PFSK-1 (cell line): Measurements from ENCODE around the gene LRGUK.

ENCODE experiments used
- POLR2AphosphoS5 ChIP-seq: IDR thresholded peaks from 2 replicates; pipeline ENCODE4 v1.6.1; 2012; ENCODE audit warnings: low read depth, mild to moderate bottlenecking, control low read depth, low read length, moderate library complexity
- TF ChIP-seq, protein P1 (sequence below), 2 experiments: IDR thresholded peaks; 2 replicates each; pipeline versions ENCODE4 v1.6.1 to v1.8.0; 2011 to 2012; ENCODE audit warnings: low read depth in 2 of 2, low read length in 2 of 2, control low read depth in 1 of 2, inconsistent platforms in 1 of 2, mild to moderate bottlenecking in 1 of 2, moderate library complexity in 1 of 2; ENCODE audit not compliant: insufficient read depth in 1 of 2

DNA sequence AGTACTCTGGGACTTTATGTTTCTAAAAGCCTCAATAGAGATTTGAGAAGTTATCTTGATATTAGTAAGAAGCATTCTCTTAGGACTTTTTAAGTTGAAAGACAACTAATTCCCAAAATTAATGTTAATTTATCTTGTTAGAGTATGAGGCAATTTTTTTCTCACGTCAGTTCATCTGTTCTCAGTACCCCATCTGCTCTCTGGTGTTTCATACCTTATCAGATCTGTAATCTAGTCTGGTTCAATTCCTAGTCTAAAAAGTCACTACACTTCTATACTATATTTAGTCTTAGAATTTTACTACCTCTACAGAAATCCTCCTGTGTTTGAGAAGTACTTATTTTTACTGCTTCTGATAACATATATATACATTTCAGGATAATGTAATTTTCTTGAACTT is 66.1 kb downstream of the LRGUK start:
- no peak for TF ChIP-seq POLR2AphosphoS5
- TF ChIP-seq, protein P1, sequence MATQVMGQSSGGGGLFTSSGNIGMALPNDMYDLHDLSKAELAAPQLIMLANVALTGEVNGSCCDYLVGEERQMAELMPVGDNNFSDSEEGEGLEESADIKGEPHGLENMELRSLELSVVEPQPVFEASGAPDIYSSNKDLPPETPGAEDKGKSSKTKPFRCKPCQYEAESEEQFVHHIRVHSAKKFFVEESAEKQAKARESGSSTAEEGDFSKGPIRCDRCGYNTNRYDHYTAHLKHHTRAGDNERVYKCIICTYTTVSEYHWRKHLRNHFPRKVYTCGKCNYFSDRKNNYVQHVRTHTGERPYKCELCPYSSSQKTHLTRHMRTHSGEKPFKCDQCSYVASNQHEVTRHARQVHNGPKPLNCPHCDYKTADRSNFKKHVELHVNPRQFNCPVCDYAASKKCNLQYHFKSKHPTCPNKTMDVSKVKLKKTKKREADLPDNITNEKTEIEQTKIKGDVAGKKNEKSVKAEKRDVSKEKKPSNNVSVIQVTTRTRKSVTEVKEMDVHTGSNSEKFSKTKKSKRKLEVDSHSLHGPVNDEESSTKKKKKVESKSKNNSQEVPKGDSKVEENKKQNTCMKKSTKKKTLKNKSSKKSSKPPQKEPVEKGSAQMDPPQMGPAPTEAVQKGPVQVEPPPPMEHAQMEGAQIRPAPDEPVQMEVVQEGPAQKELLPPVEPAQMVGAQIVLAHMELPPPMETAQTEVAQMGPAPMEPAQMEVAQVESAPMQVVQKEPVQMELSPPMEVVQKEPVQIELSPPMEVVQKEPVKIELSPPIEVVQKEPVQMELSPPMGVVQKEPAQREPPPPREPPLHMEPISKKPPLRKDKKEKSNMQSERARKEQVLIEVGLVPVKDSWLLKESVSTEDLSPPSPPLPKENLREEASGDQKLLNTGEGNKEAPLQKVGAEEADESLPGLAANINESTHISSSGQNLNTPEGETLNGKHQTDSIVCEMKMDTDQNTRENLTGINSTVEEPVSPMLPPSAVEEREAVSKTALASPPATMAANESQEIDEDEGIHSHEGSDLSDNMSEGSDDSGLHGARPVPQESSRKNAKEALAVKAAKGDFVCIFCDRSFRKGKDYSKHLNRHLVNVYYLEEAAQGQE (IDR thresholded peaks at IDR 0.05; ENCODE audit: insufficient read depth in 1 of 2, low read depth in 2 of 2, low read length in 2 of 2), result no peak
